Activated CD8-positive, alpha-beta memory T cell treated with anti-CD3 and anti-CD28 coated beads, Interleukin-2, amount 50 U/mL, for 1 hour (primary cell): ENCODE results near the gene TGIF2.
"Not testable (repeated sequence)": the region's sequence is repeated elsewhere in the genome, so short reads cannot be mapped to it uniquely, and the experiment has no call there.

Experiments used
- DNase-seq: peaks from one replicate; pipeline ENCODE4 v3.0.0-alpha.2; 2020; ENCODE audit errors: extremely low read depth

Gene TGIF2

DNA sequence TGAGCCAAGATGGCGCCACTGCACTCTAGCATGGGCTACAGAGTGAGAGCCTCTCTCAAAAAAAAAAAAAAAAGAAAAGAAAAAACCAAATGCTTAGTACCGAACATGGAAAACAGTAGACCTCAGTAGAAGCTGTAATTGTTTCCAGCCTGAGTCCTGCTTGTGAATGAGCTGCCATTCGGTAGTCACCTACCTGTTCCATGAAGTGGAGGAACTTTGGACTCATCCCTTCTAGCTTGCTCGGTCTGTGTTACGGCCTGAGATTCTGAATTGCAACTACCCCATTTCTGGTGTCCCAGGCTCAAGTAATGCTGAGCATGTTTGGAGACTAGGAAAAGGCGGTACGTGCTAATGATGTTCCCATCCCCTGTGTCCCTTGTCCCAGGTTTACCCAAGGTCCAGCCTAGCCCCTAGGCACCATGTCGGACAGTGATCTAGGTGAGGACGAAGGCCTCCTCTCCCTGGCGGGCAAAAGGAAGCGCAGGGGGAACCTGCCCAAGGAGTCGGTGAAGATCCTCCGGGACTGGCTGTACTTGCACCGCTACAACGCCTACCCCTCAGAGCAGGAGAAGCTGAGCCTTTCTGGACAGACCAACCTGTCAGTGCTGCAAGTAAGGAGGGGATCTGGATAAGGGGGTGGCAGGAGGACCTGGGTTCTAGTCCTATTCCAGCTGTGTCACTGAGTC lies 5.1 kb downstream of the TGIF2 start:
- DNase-seq: no peak

DNA sequence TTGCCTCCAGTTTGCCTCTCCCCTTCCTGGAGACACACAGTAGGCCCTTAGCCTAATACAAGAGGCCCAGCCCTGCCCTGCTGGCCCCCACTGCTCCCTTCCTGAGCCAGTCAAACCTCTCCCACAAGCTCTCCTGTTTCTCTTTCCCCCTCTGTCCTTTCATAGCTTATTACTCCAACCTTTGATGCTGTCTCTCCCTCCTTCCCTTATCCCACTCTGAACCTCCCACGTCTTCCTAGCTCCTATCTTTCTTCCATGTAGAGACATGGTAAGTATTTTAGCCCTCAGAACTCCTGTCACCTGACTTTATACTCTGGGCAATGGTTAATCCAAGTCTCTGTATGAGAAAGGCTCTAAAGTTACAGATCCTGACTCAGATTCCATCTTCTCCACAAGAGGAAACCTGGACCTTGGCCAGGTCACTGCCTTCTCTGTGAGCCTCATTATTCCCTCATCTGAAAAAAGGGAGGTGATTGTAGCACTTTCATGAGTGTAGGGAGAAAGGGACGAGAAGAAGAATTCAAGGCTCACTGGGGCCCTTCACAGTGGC lies 6.7 kb downstream of the TGIF2 start:
- no peak for DNase-seq

DNA sequence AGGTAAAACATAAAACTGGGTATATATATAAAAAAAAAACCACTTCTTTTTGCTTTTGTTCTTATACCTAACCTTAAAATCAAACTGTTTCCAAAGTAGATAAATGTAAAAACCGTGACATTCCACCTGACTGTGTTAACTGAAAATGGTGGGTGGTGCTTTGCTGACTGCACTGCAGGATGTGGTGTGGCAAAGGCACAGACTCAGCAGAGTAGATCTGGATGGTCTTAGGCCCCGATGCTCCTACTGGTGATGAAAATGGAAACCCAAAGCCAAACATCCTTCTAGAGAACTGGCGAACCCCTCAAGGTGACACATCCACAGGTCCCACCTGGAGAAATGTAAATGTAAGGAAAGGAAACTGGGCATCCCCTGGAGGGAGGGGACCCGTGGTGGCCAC lies 8.9 kb downstream of the TGIF2 start:
- DNase-seq: no peak

DNA sequence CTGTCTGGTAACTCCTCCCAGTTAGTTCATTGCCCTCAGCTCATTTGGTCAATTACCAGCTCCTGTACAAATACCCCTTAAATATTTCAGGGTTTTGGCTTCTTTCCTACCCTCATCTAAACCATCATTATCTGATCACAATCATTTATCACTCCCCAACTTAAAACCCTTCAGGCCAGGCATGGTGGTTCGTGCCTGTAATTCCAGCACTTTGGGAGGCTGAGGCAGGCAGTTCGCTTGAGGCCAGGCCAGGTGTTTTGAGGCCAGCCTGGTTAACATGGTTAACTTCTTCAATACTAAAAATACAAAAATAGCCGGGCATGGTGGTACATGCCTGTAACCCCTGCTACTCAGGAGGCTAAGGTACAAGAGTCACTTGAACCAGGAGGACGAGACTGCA lies 9.4 kb downstream of the TGIF2 start:
- no peak for DNase-seq

DNA sequence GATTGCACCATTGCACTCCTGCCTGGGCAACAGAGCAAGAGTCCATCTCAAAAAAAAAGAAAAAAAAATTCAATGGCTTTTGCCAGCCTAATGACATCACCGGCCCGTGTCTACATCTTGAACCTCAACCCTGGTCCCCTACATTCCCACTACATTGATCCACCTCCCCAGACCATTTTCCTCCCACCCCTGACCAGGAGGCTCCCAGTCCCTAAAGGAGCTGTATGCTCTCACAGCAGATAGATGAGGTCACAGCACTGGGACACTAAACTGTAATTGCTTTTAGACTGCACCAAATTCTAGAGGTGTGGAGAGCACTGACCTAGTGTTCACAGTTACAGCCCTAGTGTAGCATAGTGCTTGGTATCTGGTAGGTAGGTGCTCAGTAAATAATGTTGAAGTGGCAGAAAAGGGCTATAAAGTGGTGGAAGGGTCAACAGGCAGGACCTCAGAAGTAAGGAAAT lies 10.7 kb downstream of the TGIF2 start:
- DNase-seq: no peak

DNA sequence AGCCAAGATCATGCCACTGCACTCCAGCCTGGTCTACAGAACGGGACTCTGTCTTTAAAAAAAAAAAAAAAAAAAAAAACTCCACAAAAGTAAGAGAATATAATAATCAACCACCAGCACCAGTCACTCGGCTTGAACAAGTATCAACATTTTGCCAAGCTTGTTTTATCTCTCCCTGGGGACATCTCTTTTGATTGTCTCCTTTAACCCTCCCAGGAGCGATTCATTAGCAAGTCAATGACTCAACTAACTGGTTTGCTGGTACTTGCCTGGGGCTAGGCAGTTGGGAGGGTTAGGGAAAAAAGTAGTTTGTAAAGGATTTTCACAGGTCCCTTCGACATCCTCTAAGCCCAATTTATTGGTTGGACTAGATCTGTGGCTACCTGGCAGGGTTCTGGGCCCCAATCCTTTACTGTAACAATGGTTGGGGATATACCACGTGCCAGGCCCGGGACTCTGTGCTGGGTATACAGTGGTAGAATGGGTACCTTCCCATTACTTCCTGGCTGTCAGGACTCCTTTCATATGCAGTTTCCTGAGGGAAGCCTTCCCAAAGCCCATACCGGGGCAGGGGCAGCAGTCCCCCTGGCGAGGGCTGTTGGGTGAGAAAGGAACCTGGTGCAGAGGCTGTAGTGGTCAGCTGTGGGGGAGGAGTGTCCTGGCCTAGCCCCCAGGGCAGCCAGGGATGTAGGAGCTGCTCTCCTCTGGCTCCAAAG lies 12.2 kb downstream of the TGIF2 start:
- no peak for DNase-seq

DNA sequence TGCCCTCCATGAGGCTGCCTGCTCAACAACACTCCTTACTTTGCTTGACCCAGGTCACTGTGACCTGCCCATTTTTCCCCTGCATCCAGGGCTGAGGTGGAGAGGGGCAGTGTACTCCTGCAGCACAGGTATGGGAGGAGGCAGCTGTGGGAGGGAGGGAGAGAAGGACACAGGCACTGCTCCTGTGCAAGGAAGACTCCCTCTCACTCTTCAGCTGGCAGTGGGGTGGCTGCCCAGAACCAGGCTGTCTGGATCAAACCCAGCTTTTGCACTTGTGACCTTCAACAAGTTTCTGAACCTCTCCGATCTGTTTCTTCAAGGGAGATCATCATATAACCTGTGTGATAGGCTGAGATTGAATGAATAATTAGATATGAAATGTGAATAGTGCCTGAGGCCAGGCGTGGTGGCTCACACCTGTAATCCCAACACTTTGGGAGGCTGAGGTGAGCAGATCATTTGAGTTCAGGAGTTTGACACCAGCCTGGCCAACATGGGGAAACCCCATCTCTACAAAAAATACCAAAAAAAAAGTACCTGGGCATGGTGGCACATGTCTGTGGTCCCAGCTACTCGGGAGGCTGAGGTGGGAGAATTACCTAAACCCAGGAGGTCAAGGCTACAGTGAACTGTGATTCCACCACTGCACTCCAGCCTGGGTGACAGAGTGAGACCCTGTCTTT lies 14.1 kb downstream of the TGIF2 start:
- no peak for DNase-seq

DNA sequence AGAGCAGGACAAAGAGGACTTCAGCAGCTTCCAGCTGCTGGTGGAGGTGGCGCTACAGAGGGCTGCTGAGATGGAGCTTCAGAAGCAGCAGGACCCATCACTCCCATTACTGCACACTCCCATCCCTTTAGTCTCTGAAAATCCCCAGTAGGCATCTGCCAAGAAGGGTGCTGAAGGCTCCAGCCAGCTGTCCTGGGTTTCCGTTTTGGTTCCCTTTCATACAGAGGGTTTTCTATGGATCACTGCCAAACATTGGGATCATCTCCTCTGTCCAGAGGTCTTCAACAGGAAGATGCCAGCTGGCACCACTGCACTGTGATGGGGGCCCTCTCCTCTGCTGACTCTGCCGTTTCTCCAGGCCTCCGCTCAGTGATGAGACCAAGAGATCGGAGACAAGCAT lies 17.9 kb downstream of the TGIF2 start:
- DNase-seq: no peak

DNA sequence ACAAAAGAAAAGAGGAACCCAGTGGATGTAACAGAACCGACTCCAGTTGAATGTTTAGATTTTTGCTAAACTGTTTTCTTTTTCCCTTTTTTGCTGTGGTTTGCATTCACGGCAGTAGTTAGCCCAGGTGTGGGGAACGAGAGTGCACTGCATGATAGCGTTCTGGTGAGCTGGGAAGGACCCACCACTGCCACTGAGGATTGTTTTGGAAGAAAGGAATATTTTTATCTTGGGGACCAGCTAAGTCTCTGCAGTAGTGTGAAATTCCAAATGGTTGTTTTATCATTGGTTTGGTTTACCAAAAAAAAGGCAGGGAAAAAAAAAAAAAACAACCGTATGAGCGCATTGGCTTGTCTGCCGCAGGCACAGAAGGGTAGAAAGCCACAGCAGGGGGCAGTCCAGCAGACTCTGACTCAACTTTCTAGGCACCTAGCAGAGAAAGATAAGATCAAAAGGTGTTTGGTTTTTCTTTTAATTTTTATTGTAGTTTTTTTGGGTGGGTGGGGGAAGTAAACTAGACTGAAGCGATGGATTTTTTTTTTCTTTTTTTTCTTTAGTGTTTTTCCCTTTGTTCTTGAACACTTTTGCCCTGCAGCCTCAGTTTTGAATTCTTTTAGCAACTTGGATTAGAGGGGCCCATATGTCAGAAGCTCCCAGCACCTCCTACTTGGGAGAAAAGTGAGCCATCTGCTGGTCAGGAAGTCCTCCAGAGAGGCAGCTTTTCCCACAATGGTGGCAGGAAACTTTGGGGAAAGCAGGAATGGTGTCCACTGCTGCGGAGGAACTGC lies 18.7 kb downstream of the TGIF2 start:
- DNase-seq: no peak

DNA sequence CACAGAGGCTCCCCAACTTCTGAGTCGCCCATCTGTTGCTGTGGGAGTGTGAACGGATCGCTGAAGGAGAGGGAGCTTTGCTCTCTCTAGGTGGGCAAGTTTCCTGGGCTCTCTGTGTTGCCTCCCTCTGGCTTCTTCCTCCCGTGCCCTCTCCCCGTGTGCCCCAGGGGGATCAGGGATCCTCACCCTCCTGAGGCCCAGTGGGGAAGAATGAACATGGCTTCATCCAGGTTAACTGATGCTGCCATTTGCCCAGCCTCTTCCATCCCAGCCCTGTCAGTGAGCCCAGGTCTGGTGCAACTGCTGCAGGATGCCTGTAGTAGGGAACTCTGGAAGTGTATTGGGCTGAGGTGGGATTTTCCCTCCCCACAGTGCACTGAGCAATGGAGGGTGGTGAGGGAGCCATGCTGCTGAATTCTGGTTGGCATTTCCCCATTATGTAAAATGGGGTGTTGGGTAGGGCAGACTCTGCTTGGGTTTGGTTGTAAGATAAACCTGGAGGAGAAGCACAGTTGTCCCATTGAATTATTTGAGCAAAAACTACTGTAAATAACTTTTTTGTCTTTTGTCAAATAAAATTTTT lies 20.0 kb downstream of the TGIF2 start:
- DNase-seq: no peak

DNA sequence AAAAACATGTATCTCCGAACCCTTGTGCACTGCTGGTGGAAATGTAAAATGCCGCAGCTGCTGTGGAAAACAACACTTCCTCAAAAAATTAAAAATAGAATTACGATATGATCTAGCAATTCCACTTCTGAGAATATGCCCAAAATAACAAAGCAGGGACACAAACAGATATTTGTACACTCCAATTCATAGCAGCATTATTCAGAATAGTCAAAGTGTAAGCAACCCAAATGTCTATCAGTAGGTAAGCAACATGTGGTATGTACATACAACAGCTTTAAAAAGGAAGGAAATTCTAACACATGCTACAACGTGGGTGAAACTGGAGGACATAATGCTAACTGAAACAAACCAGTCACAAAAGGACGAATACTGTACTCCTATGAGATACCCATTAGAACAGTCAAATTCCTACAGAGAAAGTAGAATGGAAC lies 26.5 kb downstream of the TGIF2 start:
- DNase-seq: no peak

DNA sequence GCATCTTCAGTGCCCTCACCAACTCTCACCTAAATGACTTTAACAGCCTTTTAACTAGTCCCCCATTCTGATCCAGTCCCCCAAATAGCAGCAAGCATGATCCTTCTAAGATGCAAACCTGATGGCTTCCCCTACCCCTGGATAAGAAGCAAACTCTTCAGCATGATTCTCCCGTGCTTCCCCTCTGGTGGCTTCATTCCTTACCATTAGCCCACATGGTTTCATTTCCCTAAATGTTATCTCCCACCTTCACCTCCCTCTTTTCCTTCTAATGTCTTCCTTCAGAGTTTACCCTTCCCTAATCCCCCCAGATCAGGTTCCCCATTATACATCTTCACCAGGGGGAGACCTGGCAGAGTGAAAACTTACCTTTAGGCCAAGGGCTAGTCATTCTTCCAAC lies 28.1 kb downstream of the TGIF2 start:
- no peak for DNase-seq

DNA sequence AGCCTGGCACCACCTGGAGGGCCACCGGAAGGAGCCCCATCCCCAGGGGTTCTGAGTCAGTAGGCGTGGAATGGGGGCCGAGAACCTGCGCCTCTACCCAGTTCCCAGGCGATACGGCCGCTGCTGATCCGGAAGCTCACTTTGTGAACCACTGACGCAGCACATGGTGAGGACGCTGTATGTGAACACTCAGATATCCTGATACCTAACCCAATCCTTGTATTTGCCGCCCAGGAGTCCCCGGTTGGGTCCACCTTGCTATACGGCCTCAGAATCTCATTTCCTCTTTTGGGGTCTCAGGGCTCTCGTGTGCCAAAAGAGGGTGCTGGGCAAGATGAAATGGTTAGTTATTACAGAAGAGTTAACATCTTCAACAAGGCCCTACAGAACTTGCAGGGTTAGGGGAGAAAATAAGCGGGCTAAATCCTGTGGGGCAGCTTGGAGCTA lies 31.6 kb downstream of the TGIF2 start:
- DNase-seq: no peak

DNA sequence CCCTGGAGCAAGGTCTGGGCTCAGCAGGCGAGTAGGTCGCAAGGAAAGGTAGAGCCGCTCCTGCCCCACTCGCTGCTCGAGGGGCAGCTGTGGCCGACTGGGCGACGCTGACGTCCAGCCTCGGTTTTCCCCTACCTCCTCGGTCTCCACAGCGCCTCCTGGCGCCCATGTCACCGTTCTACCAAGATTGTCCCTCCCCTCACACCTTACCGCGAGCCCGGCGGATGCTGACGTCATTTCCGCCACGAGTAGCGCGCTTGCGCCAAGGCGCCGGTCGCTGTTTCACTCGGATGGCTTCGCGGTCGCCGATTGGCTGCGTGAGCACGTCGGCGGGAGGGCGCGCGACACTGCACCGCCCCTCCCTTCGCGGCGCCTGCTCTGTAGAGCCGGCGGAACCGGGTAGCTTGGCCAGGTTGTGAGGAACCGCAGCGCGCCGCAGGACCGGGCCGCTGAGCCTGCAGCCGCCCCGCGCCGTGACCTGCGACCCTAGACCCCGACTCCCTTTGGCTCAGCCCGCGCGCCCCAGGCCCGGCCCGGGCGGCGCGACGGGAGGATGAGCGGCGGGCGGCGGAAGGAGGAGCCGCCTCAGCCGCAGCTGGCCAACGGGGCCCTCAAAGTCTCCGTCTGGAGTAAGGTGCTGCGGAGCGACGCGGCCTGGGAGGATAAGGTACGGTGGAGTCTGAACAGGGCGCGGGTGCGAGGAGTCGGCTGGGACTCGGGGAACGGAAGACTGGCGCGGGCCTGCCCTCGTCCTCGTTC lies 32.2 kb downstream of the TGIF2 start, which contains the start of gene RAB5IF:
TSS of gene RAB5IF (plus strand) at position 381 of the 759 bp plus-strand sequence. CDS start at position 554, 173 bp downstream.
- peak; percentile 96 for DNase-seq

DNA sequence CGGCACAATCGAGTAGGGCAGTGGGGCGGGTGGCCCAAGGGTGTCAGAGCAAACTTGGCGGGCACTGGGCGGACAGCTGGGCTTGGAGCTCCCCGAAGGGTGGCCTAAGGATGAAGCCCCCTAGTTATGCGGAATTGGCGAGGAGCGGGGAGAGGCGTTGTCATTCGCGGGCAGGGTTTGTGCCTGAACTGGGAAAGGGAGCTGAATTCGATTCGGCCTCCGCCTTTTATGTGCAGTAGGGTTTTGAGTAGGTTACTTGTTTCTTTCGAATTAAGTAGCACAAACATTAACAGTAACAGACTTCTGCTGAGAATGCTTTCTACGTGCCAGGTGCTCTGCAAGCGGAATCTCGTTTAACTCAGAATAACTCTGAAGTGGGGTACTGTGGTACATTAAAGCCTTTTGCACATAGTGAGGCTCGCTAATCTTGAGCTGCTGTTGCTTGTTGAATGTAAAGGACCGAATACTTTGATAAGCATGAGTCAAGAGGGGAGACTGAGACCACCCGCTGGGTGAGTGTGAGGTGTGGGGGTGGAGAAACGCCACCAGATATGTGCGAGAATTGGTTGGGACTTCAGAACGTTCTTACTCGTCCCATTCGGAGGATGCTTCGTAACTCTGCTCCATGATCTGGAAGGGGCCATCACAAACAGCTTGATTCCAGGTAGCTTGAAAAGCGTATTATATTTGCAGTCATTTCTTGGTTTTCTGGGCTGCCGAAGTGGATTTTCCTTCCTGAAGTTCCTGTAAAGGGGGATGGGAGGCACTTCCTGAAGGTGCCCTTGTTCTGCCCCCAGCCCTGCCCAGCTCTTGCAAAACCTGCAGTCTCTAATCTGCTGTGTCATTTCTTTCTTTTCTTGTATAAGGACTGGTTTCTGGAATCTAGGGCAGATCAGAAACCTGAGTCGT lies 33.0 kb downstream of the TGIF2 start:
- no peak for DNase-seq

DNA sequence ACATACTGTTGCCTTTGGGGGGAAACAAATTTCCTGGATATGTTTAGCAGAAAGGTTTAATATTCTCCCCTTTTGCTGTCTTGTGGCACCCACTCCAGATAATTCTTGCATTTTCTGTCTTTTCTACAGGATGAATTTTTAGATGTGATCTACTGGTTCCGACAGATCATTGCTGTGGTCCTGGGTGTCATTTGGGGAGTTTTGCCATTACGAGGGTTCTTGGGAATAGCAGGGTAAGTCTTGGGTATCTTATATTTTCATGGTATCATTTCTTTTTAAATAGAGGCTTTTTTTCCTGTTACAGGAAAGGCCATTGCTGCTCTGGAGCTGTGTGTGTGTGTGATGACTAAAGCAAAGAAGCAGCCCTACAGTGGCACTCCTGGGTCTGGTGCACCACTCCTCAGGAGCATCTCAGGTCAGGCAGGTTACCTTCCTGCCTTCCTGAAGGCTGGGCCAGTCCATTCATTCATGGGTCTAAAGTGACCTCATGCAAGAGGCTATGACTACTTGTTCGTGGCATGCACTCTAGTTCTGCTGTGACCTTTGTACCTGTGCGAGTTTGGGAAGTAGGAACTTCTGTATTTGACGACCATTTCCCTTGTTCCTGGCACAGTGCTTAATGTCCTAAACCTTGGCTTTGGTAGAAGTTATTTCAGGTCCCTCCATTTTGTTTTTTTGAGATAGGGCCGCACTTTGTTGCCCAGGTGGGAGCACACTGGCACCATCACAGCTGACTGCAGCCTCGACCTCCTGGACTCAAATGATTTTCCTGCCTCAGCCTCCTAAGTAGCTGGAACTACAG lies 34.4 kb downstream of the TGIF2 start:
- DNase-seq: no peak

DNA sequence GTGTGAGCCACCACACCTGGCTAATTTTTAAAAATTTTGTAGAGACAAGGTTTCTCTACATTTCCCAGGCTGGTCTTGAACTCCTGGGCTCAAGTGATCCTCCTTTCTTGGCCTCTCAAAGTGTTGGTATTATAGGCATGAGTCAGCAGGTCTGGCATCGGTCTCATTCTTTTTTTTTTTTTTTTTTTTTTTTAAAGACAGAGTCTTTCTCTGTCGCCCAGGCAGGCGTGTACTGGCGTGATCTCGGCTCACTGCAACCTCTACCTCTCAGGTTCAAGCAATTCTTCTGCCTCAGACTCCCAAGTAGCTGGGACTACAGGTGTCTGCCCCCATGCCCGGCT lies 35.0 kb downstream of the TGIF2 start:
- DNase-seq: not testable (repeated sequence)

DNA sequence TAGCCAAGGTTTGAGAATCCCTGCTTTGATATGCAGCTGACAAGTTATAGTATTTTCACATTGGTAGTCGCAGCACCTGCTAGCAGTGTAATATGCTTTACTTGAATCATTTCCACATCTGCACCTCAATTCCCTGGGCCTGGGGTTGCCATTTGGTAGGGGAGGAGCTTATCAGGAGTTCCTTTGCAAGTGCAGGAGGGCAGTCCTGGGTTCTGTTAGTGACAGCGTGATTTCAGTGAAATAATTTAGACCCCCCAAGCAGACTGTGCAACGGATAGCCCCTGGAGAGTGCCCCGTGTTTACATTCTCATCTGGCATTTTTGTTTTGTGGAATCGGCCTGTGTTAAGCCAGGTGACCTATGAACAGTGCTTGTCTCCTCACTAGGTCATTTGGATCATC lies 38.2 kb downstream of the TGIF2 start:
- DNase-seq: no peak

DNA sequence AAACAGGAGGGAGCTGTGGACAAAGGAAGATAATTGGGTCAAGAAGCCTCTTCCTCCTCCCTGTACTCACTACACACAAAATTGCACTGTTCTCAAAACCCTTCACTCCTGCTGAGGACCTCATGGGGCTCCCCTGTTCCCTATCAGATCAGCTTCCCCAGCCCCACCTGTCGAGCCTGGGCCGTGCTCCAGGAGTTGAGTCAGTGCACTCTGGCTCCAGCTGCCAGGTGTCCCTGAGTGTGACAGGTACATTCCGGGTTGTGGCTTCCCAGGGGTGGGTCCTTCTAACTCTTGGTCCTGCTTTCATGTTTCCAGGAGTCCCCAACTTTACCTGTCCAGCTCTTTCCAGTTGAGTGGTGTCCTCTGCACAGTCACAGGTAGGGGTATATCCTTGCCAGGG lies 40.6 kb downstream of the TGIF2 start:
- DNase-seq: no peak
